ENCODE measurements around the gene CCDC141. TPM values are rescaled to one million over a fixed set of nuclear protein-coding genes. Genes with fewer than 3 reads are reported as not detected.
A peak's percentile ranks its signal among the peaks of the same experiment; 100 is the strongest.

The CCDC141 gene
- total and polyA plus RNA-seq, 2 of the 13 experiments (the other 11 are each of a cell fraction or from before 2014, with no cell fraction given) = not detected

- H3K4me2 ChIP-seq (ENCODE audit: low read depth, low read length) = no peak overlapping the region
- H3K4me3 ChIP-seq (replicated peaks in 1 of 3; ENCODE audit: insufficient read depth in 1 of 3, low read depth in 2 of 3, low read length in 3 of 3) = no peak overlapping the region
- no peak overlapping the region for H3K27ac ChIP-seq (ENCODE audit: extremely low read length, insufficient read depth, low read length)
- no peaks in the 10 kb centered on the region for H3K9me3 ChIP-seq (ENCODE audit: low read length)
- in situ Hi-C loops (cut with HindIII; ENCODE audit: extremely low pct_ligation_motif_present, low pct_unique_long_range_greater_than_20kb) = no loop called here
- DNase-seq (ENCODE audit: low spot score) (peak; percentile 39), FAIRE-seq (peak; percentile 90), ATAC-seq (peak; percentile 87)
- WGBS (ENCODE audit: low lambda C conversion rate) = 2% methylated on average over 3 of the region's 3 CpGs
- H2AFZ ChIP-seq (ENCODE audit: low read length) = no peak overlapping the region
- CTCF ChIA-PET (ENCODE audit: low intra/inter-chr PET ratio, low total read pairs) = interaction anchor here (1.4 to 1.7 kb wide), 2 partner anchors 23 to 238 kb away, joined by 4 to 6 read pairs; no protein-coding TSS in a partner anchor
- TF ChIP-seq ZNF629 (CRISPR knock-in tag; conservative IDR thresholded peaks at IDR 0.05) (peak; percentile 83), NFKBIZ (CRISPR knock-in tag; IDR thresholded peaks at IDR 0.05) (no peak), RAD21 (CRISPR knock-in tag; IDR thresholded peaks at IDR 0.05) (peak; percentile 42; the same call in 1 of the 2 replicates), STAG1 (CRISPR knock-in tag; IDR thresholded peaks at IDR 0.05) (peak; percentile 51), SMC3 (IDR thresholded peaks at IDR 0.05; ENCODE audit: low read length) (peak; percentile 49; the same call in 1 of the 2 replicates), CEBPG (CRISPR knock-in tag; IDR thresholded peaks at IDR 0.05) (0 out of 2 replicates have a peak, but pooled peaks have one; percentile 17), XRCC5 (optimal IDR thresholded peaks at IDR 0.05; ENCODE audit: low read length) (peak; percentile 23), MAFG (CRISPR knock-in tag; IDR thresholded peaks at IDR 0.05) (no peak), CTCF (CRISPR knock-in tag; IDR thresholded peaks at IDR 0.05) (peak; percentile 77)
- no peaks in the 10 kb centered on the region for H3K79me2 ChIP-seq (ENCODE audit: insufficient read depth, low read length)
- no peaks in the 10 kb centered on the region for H3K4me1 ChIP-seq (ENCODE audit: insufficient read depth, low read length)
- no TSS peak for BruUV-seq (replicated peaks)
- H3K27me3 ChIP-seq (ENCODE audit: control insufficient read depth in 1 of 2, insufficient read depth in 2 of 2, low read length in 2 of 2) = no peaks in the 10 kb centered on the region
- no peaks in the 10 kb centered on the region for H3K36me3 ChIP-seq (replicated peaks in 1 of 2; ENCODE audit: control insufficient read depth in 1 of 2, insufficient read depth in 2 of 2, low read length in 2 of 2)
- intact Hi-C loops (cut with micrococcal nuclease; ENCODE audit: unreplicated experiment) = loop anchor here (1.0 kb wide), 2 partner anchors 129 to 238 kb away; no protein-coding TSS in a partner anchor
- POLR2A ChIA-PET = no interaction called here
- no peaks in the 10 kb centered on the region for H4K20me1 ChIP-seq (ENCODE audit: insufficient read depth, low read length)
- H3K9ac ChIP-seq (ENCODE audit: insufficient read depth, low read depth, low read length) = no peak overlapping the region
Measured at GRCh38 chr2:178891265-178891958, 158.5 kb downstream of the CCDC141 start.
